Thyroid gland (tissue), 4 donors: ENCODE results near the gene BEST2.

Source experiments
- POLR2A ChIP-seq, 2 donors: fragments of 450-650 bp; IDR thresholded peaks; one replicate each; pipeline ENCODE4 v1.6.1; 2017; ENCODE audit warnings: antibody characterized with exemption in 2 of 2, mild to moderate bottlenecking in 2 of 2, moderate library complexity in 1 of 2
- TF ChIP-seq, protein P1 (sequence below), 6 experiments: fragments of 200-600 bp in 3 of 6; fragments of 450-650 bp in 3 of 6; sonication (generic) in 3 of 6; IDR thresholded peaks; one replicate each; pipeline ENCODE4 v1.5.1; 2016 to 2019; ENCODE audit warnings: antibody characterized with exemption in 6 of 6, mild to moderate bottlenecking in 2 of 6, inconsistent platforms in 1 of 6, moderate library complexity in 1 of 6

- TF ChIP-seq, protein P1, sequence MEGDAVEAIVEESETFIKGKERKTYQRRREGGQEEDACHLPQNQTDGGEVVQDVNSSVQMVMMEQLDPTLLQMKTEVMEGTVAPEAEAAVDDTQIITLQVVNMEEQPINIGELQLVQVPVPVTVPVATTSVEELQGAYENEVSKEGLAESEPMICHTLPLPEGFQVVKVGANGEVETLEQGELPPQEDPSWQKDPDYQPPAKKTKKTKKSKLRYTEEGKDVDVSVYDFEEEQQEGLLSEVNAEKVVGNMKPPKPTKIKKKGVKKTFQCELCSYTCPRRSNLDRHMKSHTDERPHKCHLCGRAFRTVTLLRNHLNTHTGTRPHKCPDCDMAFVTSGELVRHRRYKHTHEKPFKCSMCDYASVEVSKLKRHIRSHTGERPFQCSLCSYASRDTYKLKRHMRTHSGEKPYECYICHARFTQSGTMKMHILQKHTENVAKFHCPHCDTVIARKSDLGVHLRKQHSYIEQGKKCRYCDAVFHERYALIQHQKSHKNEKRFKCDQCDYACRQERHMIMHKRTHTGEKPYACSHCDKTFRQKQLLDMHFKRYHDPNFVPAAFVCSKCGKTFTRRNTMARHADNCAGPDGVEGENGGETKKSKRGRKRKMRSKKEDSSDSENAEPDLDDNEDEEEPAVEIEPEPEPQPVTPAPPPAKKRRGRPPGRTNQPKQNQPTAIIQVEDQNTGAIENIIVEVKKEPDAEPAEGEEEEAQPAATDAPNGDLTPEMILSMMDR (IDR thresholded peaks at IDR 0.05), result no peak
- no peak for TF ChIP-seq POLR2A (IDR thresholded peaks at IDR 0.05)
Measured at GRCh38 chr19:12779162-12779993, 27.8 kb downstream of the BEST2 start.
